Transverse colon (tissue), 3 donors: ENCODE data around the gene LIPA.

ENCODE experiments used
- POLR2A ChIP-seq: fragments of 450-650 bp; IDR thresholded peaks from one replicate; pipeline ENCODE4 v1.6.1; 2016; ENCODE audit warnings: antibody characterized with exemption, mild to moderate bottlenecking, moderate library complexity
- TF ChIP-seq, protein P1 (sequence below), 5 experiments: fragments of 200-600 bp in 3 of 5; fragments of 450-650 bp in 2 of 5; sonication (generic) in 3 of 5; IDR thresholded peaks; 1 replicate in 2 of 5; 2 replicates in 3 of 5; pipeline ENCODE4 v1.5.1; 2016 to 2017; ENCODE audit warnings: antibody characterized with exemption in 5 of 5, inconsistent platforms in 3 of 5, mild to moderate bottlenecking in 2 of 5, moderate library complexity in 1 of 5

GRCh38 chr10:89235073-89235798 lies 16.3 kb downstream of the LIPA start:
- no peak for TF ChIP-seq POLR2A
- TF ChIP-seq, protein P1, sequence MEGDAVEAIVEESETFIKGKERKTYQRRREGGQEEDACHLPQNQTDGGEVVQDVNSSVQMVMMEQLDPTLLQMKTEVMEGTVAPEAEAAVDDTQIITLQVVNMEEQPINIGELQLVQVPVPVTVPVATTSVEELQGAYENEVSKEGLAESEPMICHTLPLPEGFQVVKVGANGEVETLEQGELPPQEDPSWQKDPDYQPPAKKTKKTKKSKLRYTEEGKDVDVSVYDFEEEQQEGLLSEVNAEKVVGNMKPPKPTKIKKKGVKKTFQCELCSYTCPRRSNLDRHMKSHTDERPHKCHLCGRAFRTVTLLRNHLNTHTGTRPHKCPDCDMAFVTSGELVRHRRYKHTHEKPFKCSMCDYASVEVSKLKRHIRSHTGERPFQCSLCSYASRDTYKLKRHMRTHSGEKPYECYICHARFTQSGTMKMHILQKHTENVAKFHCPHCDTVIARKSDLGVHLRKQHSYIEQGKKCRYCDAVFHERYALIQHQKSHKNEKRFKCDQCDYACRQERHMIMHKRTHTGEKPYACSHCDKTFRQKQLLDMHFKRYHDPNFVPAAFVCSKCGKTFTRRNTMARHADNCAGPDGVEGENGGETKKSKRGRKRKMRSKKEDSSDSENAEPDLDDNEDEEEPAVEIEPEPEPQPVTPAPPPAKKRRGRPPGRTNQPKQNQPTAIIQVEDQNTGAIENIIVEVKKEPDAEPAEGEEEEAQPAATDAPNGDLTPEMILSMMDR (IDR thresholded peaks at IDR 0.05): no peak
